ENCODE results near the gene SHC3.

Gene SHC3

DNA sequence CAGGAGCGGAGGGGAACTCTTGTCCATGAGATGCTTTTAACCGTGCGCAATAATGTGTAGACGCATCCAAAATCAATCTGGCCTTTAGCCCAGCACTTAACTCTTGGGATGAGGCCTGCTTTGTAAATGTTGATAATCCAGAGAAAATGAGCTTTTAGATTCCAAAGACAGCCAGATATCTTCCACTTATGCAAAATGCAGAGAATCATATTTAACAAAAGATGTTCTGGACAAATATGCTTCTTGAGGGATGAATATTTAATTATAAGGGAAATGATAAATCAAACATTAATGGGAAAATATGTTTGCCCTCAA, 181.7 kb downstream of the SHC3 start:
- no peak for DNase-seq

DNA sequence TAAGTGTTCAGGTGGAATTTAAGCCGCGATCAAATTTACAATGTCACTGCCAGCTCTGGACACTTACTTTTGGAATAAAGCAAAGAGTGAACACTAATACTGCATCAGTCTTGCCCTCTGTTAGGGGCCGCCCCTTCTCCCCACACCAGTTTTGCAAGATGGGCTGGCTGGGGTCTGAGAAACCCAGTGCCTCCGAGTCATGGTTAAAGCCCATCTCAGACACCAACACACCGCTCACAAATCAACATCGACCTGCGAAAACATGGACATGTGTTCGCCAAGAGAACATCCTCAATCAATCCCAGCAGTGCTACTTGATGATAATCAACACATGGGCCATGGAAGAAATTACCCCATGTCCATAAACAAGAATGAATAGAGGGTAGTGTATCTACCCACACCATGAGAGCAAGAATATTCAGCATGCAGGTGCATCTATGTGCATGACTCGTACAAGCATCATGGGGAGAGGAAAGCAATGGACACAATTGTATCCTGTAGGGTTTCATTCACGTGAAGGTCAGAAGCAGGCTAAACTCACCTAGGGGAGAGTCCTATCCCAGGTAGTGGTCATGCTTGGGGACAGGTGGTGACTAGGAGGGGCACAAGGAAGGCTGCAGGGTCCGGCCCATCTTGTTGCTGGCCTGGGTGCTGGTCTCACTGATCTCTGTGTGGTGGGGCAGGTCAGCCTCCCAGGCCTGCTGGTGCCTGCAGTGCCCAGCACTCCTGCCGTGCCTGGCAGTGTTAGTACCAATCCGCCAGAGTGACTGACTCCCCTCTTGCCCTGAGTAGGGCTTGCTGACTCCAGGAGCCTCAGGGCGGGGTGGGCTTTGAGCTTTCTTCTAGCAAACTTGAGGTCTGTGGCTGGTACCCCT, 182.3 kb downstream of the SHC3 start:
- DNase-seq = no peak

DNA sequence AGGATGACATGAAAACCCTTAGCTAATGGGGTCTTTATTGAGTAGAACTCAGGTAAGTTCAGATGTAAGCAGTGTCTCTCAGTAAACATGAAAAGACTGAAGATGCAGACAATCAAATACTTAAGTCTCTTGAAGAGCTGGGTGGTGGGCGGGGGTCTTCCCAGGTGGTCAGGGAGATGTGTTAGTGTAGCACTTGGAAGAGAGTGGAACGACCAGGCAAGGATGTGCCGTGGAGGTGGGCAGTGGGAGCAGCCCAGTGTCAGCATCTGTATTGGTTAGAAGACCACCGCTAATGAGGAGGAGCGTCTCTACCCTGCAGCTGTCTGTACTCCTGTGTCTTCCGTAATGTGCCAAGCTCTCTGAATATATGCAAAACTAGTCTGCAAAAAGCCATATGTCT, 183.0 kb downstream of the SHC3 start:
- DNase-seq = no peak

DNA sequence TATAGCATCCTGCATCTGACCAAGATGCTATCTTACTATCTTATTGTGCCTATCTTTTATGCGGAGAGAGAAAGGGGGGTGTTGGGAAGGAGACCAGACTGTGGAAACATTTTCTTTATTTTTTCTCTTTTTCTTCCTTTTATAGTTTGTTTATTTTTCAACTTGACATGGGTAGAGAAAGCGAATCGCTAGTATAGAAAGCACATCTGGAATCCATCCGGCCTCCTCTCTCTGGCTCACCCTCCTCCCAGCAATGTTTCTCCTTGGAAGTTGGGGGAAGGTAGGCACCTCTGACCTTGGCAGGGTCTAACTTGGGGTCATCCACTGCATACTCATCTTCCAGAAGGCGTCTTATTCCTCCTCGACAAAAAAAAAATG, 183.4 kb downstream of the SHC3 start:
- no peak for DNase-seq

DNA sequence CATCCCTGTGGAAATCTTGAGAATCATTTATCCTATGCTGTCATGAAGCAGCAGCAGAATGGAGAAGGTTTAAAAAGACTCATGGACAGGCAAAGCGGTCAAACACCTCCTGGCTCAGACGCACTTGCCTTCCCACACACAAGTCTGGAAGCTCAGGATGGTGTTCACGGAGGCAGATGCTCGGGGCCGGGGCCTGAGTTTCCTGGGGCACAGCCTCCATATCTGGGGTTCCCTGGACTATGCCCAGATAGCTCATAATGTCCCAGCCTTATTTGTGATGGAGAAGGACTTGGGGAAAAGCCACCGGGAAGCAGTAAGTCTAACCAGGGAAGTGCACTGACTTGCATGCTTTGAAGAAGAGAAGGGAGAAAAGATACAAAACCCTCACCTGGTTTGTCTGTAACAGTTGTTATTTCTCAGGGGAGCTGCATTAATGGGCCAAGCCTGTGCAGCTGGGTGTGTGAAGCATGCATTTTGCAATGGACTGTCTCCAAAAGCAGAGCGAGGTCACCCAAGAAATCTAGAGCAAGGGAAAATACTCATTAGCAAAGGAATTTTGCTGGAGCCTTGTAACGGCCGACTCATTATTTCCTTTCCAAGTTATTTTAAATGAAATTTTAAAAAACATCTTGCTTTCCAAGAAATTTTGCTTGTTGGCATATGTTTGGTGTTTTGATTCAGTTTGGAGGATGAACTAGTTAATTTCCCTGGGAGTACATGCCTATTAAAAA, 184.0 kb downstream of the SHC3 start:
- DNase-seq = no peak

DNA sequence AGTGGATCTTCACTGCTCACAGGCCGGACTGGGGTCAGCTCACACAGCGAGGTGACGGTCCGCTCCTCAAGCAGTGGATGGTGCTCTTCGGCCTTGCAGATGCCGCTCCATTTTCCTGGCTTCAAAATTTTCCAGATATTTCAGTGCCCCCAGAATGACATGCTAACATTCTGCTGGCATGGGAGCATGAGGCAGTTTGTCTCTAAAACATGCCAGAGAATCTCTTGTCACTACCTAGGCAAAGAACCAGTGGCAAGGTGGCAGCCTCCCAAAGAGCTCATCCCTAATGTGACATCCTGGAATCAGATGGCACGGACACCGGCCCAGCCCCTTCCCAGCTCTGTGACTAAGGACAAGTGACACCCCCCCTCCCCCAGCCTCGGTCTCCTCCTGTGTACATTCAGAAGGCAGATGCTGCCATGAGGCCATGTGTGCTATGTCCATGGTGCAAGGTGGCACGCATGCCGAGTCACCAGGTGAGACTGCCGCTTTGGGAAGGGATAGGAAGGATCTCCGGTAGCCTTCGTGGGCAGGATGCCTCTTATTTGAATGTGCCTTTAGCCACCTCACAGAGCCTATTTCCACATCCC, 184.7 kb downstream of the SHC3 start:
- no peak for DNase-seq

DNA sequence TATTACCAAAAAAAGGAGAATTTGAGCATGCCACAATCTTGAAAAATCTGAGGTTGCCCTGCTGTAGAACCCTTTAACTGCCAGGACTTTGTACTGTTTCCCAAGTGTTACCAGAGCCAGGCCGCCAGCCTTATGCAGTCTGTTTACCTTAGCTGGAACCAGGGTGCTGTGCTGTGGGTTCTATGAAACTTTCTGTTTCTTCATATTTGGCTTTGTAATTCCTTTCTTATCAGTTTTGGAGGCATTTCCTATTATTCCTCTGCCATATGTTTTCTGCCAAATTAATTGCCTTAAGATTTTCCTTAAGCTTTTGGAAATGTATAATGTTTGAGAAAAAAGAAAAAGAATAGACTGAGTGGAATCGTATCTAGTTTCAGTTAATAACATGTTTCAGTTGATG, 185.3 kb downstream of the SHC3 start:
- DNase-seq = no peak

DNA sequence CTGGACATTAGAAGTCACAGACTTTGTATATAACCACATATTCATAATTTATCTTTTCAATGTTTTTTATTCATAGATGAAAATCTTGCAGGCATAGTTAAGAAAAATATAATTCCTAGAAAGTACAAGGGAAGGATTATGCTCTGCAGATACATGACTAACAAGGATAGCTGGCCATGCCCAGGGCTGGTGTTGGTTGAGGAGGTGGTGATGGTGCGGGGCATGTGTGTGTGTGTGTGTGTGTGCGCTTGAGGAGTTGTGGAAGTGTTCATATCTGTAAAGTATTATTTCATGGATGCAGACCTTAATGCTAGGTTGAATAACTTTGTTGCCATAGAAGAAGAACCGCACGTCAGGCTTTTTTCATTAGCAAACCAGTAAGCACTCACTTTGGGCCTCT, 186.1 kb downstream of the SHC3 start:
- no peak for DNase-seq

DNA sequence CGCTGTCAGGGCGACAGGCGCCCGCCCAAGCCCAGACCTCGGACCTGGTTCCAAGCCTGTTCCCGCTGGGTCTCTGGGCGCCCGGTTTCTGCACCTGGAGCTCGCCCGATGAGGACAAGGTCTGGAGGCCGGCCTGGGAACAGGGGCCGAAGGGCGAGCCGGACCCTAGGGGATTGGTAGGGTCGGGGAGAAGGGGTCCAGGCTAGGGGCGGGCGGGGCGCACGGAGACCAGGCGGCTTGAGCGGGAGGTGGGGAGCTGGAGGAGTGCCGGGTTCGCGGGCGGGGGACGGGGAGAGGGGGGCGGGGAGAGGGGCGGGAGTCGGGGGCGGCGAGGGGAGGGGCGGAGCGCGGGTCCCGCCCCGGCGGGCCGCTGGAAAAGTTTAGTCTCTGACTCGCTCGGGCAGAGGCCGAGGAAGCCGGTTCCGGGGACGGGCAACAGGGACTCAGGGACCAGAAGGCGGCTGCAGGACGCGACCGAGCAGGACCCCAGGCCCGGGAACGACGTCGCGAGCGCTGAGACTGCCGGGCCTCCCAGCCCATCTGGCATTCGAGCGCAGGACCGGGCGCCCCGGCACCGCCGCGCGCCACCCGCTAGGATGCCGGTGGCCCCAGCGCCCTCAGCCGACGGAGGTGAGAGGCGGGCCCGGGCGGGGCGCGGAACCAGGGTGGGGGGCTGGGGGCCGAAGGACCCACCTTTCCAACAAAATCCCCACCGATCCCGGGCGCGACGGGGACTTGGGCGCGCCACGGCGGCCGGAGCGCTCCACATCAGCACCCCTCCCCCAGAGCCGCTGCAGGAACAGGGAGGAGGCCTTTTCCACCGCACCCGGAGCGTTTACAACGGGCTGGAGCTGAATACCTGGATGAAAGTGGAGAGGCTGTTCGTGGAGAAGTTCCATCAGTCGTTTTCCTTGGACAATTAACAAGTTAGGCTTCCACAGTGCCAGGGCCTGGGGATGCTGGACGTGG, 187.3 kb downstream of the SHC3 start, which contains the start of gene S1PR3:
Gene S1PR3 (plus strand): TSS at position 403 of the 969 bp plus-strand sequence. CDS start 9,733 bp downstream, outside the sequence.
- no peak for DNase-seq

DNA sequence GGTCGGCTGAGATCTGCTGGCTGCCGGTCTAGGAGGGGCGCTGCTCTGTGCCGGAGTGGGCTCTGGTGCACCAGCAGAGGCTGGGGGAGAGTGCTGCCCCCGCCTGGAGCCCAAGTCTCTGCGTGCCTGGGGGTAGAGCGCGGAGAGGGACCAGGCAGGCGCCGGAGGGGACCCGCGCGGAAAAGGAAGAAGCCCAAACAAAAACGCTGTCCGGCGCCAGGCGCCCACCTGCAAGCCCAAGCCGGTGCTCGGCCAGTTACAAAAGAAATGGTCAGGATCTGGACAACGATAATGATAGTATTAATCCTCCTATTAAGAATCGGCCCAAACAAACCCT, 187.9 kb downstream of the SHC3 start:
- DNase-seq = no peak

DNA sequence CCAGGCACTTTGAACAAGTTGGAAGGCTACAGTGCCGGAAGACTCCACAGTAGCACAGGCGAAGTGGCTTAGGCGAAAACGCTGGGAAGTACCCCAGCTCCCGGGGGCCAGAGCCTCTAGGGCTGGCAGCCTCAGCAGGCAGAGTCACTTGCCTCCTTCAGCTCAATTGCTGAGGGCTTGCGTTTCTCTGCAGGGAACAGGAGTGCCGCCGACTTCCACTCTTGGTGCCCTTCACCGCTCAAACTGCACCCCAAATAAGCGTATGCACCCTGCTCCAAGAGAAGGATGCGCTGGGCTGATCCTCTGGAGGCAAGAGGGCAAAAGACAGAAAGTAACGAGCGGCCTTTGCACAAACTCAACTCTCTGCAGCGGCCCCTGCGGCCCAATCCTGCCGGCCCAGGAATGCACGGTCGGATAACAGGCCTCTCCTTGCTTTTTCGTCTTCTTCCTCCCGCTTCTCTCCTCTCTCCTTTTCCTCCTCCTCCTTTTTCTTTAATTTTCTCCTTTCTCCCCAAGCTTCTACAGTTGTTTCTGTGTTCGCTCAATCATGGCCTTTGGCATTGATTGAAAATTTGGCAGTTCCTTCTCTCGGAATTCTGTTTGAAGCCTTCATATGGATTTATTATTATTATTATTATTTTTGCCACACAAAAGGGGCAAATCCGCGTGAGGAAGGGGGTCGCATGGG, 188.4 kb downstream of the SHC3 start:
- no peak for DNase-seq

DNA sequence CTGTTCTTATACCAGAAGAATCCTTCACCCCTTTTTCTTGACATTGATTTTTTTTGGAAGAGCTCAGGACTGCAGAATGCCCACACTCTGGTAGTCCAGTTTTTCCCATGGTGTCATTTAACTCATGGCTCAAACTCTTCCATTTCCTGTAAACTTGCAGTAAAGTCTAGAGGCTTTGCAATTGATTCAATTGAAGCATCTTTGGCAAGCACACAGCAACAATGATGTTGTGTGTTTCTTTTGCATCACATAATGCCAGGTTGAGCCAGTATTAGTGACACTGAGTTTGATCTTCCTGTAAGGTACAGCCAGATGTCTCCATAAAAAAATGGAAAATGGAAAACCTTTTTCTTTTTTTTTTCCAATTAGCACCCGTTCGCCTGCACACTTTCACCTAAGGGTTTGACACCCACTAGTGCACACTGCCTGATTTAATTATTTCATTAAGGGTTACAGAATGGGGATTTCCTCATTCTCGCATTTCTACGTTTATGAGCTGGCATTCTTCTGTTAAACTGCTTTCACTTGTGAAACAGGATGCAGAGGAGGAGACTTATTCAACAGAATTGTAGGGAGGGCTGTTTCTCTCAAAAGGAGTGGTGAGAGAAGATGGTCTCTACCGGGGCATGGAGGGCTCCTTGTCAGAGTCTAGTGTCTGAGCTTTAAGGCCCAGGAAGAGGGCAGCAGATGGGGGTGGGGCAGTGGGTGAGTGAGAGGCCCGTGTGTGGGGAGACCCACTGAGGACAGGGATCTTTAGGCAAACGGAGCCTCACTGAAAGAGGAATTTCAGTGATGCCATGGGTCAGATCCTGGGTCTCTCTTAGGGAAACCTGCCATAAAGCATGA, 189.6 kb downstream of the SHC3 start:
- no peak for DNase-seq

DNA sequence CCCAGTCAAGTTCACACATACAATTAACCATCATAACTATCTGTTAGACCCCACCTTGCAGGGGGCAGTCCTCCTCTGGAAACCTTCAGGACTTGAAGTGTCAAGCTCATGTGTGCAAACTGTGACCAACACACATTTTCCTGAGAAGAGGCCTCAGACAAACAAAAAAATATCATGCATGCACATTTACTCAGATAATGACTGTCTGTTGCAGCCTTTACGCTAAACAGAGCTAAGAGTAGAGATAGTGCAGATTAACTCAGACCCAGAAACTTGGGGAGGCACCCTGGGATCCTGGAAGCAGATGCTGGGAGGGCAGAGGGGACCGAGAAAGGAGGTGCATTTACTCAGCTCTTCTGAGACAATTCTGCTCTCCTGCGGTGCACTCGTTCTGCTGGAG, 191.0 kb downstream of the SHC3 start:
- DNase-seq = no peak

DNA sequence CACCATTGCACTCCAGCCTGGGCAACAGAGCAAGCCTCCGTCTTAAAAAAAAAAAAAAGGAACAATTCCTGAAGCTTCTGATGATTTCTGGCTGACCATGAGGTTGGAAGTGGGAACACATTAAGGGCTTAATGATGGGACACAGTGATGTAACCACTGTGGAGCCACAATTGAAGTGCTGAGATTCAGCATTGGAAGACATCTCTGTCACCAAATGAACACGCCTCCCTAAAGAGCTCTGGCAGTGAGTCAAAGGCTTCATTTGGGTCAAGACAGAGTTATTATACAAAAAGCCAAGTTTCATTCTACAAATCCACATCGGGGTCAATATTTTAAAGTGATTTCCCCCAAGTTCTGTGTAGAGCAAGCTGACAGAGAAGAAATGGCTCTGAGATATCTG, 191.8 kb downstream of the SHC3 start:
- DNase-seq = no peak

DNA sequence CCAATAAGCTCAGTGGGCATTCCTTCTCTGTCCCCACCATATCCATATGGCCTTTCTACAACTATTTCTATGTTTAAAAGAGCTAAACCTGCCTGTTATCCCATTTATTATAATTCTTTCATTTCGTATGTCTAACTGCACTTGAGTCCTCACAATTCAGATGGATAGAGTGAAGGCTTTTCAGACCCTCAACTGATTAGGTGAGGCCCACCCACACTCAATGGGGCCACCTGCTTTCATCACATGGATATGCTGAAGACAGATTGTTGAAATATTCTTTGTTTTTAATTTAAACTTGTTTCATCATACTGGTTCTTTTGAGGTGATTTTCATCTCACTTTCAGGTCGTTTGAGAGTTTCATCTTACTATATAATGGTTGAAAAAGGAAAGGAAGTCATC, 193.0 kb downstream of the SHC3 start:
- DNase-seq = no peak

DNA sequence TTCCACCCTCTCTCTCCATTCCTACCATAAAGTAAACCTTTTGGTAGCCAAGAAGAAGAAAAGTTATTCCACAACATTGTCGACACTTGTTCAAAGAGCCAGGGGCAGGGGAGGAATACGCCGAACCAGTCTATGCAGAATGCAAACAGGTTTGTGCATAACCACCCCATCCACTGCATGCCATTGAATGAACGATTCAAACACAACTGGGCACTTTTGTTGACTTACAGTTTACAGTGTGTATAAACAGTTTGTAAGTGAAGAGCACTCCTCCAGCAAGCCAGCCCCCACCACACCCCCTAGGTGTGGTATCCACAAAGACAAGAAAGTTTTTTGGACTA, 194.1 kb downstream of the SHC3 start:
- DNase-seq = no peak

DNA sequence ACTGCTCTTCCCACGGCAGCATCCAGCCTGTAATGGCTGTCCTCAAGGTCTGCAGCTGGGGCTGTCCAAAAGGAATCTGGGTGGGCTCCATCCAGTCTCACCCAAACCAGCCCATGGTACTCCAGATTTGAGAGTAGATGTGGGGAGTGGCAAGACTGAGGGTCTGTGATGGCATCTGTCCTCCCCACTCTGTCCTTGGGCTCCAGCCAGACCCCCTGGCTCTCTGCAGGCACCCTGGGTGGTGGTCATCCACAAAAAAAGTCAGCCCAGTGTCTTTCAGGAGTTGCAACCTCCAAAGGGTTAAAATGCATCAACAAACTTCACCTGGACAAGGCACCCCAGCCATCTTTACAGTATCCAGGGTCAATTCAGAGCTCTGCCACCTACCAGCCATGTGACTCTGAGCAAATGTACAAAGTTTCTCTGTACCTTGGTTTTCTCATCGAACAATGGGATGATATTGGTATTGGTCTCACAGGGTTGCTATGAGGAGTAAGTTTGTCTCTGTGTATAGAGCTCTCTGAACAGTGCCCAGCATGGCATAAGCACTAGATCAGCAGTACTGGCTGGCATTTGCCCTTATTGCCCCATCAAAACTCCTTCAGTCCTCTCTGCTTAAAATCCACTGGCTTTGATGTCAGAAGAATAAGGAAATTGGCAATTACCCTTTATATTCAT, 194.6 kb downstream of the SHC3 start:
- DNase-seq = no peak

DNA sequence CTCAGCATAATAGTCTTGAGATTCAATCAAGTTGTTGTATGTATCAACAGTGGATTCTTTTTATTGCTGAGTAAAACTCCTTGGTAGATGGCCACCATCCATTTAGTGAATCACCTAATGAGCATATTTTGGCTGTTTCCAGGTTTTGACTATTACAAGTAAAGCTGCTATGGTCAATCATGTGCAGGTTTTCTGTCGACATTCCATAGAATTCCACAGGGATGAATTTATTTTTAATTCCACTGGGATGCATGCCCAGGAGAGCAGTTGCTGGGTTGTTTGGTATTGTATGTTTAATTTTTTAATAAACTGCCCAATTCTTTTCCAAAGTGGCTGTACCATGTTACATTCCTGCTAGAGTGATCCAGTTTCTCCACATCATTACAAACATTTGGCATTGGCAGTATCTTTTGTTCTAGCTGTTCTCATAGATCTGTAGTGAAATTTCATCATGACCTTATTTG, 197.8 kb downstream of the SHC3 start:
- no peak for DNase-seq

DNA sequence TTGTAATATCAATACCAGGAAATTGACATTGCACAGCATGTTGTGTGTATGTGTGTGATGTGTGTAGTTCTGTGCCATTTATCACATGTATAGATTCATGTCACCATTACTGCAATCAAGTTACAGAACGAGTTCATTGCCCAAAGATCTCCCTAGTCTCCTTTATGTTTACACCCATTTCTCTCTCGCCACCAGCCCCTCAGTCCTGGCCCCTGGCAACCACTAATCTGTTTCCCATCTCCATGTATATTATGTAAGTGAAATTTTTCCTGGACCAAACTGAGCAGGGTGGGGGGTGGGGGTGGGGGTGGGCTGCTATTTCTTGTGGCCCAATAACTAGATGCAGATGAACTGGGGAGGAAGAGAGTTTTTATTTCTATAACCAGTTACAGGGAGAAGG, 198.8 kb downstream of the SHC3 start:
- no peak for DNase-seq

DNA sequence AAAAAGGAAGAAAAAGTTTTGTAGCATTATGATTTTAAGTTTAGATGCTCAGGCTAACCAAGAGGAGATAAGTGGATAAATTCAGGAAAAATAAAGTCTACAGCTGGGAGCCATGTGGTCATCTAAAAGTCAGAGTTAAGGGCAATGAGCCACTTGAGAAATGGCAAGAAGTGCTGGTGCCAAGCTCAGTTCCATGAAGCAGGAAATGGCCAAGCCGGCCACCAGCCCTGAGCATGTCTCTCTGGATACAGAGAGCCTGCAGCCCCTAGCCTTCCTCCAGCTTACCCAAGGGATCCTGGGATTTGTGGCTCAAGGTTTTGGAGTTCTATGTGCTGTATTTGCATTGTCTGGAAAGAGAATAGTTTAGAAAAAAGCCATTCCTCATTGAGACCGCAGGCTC, 199.6 kb downstream of the SHC3 start:
- no peak for DNase-seq

DNA sequence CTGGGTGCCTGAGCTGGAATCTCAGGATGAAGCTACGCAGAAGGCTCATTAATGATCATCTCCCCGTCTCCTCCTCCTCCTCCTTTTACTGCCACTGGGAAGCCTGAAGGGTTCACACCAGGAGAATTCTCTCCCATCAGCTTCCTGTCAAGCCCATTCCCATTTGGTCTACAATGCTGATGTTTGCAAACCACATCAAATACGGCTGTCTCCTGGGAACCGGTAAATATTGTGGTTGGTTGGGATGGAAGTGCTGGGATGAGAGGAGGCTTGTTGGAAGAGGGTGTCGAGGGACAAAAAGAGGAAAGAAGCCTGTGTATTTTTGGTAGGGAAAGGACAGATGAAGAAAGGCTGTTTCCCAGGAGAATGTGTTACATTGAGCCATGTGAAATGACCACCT, 200.6 kb downstream of the SHC3 start:
- no peak for DNase-seq
